ENCODE results near the gene PACS1. TPM values are rescaled to one million over a fixed set of nuclear protein-coding genes. Genes with fewer than 3 reads are reported as not detected.

The PACS1 gene
- total and polyA plus RNA-seq, 8 donors: 14.7 to 269 (median 51.0) TPM

- Histone ChIP-seq H3K27ac (peak overlapping the region in 4 of 5 donors; percentile 22 to 80 (median 57)), H3K4me1 (peaks cover 27 to 79% (median 58%) of the 10 kb centered on the region in 4 donors), H3K27me3 (no peaks in the 10 kb centered on the region), H3K36me3 (peaks cover 0 to 17% (median 9%) of the 10 kb centered on the region in 4 donors), H3K9me3 (no peaks in the 10 kb centered on the region), H3K4me3 (no peak overlapping the region)
- peak; percentile 51 to 52 for DNase-seq
- intact Hi-C loops (cut with DNase I; ENCODE audit: low total_unique reads): no loop called here
- TF ChIP-seq POLR2A (IDR thresholded peaks at IDR 0.05) (no peak), POLR2AphosphoS5 (IDR thresholded peaks at IDR 0.05) (peak in 1 of 3 donors; percentile 10)
- 54 to 58% (median 56%) methylated on average over 9 of the region's 9 CpGs for WGBS, 5 donors
Measured at GRCh38 chr11:66080055-66080817, 10.2 kb downstream of the PACS1 start.

- peaks cover 27 to 78% (median 59%) of the 10 kb centered on the region in 4 donors for H3K4me1 ChIP-seq
- H3K36me3 ChIP-seq: peaks cover 0 to 10% (median 3%) of the 10 kb centered on the region in 4 donors
- H3K27me3 ChIP-seq: no peaks in the 10 kb centered on the region
- H3K9me3 ChIP-seq: no peaks in the 10 kb centered on the region
- H3K4me3 ChIP-seq: no peak overlapping the region
- 6 to 26% (median 12%) methylated on average over 5 of the region's 5 CpGs for WGBS, 5 donors
- intact Hi-C loops (cut with DNase I; ENCODE audit: low total_unique reads): no loop called here
- TF ChIP-seq POLR2AphosphoS5 (IDR thresholded peaks at IDR 0.05) (peak in 1 of 3 donors; percentile 11), POLR2A (IDR thresholded peaks at IDR 0.05) (no peak)
- peak overlapping the region in 4 of 5 donors; percentile 13 to 80 (median 57) for H3K27ac ChIP-seq
- peak; percentile 78 to 84 for DNase-seq
Measured at GRCh38 chr11:66081505-66081904, 11.4 kb downstream of the PACS1 start.

DNA sequence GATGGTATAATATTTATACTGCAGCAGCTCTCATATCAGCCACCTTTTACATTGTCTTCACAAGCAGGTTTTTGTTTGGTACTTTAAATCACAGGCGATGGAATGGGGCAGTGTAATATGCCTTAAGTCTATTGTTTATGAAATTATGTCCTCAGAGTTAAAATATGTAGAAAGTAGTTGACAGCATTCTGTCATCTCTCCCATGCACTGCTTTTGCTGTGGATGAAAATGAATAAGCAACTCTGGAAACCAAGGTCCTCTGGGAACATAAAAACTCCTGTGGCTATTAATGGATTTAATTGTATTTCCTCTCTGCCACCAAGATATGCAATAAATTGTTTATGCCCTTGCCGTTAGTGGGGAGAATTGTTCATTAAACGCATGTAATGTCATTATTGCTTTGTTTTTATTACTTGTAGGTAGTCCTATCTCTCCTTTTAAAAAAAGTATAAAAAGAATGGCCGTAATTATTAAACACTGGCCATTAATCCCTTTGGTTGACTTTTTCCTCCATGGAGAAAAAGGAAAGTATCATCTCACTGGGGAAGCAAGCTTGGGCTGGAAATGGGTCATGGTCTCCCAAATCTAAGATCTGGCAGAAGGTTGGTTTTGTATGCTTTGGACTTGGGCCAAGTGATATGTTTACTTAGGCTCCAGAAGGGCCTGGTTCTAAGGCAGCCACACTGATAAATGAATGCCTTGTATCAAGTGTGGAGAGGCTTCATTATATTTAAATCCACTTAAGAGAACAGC is 13.1 kb downstream of the PACS1 start:
- TF ChIP-seq POLR2A (IDR thresholded peaks at IDR 0.05) (no peak), CTCF (IDR thresholded peaks at IDR 0.05) (no peak), EP300 (IDR thresholded peaks at IDR 0.05) (no peak), POLR2AphosphoS5 (IDR thresholded peaks at IDR 0.05) (no peak)
- Histone ChIP-seq H3K4me1 (peaks cover 27 to 74% (median 56%) of the 10 kb centered on the region in 4 donors), H3K9me3 (no peaks in the 10 kb centered on the region), H3K27me3 (no peaks in the 10 kb centered on the region), H3K4me3 (no peak overlapping the region), H3K27ac (peak overlapping the region in 3 of 5 donors; percentile 24 to 80 (median 34)), H3K36me3 (no peaks in the 10 kb centered on the region)
- intact Hi-C loops (cut with DNase I; ENCODE audit: low total_unique reads): no loop called here
- WGBS, 5 donors: 37 to 43% (median 43%) methylated on average over 4 of the region's 4 CpGs
- DNase-seq: peak in 1 of 2 donors; percentile 80

- intact Hi-C loops (cut with DNase I; ENCODE audit: low total_unique reads): no loop called here
- DNase-seq: no peak
- Histone ChIP-seq H3K4me3 (no peak overlapping the region), H3K36me3 (no peaks in the 10 kb centered on the region), H3K4me1 (peaks cover 27 to 69% (median 56%) of the 10 kb centered on the region in 4 donors), H3K27me3 (no peaks in the 10 kb centered on the region), H3K27ac (peak overlapping the region in 2 of 5 donors; percentile 34 to 80), H3K9me3 (no peaks in the 10 kb centered on the region)
- WGBS, 5 donors: 79 to 91% (median 83%) methylated on average over 3 of the region's 3 CpGs
- TF ChIP-seq POLR2A (IDR thresholded peaks at IDR 0.05) (no peak), EP300 (IDR thresholded peaks at IDR 0.05) (no peak), CTCF (IDR thresholded peaks at IDR 0.05) (no peak), POLR2AphosphoS5 (IDR thresholded peaks at IDR 0.05) (no peak)
Measured at GRCh38 chr11:66083767-66084166, 13.7 kb downstream of the PACS1 start.

GRCh38 chr11:66084821-66085475 is 14.9 kb downstream of the PACS1 start:
- WGBS, 5 donors: 77 to 82% (median 77%) methylated on average over 3 of the region's 3 CpGs
- Histone ChIP-seq H3K4me3 (no peak overlapping the region), H3K27me3 (no peaks in the 10 kb centered on the region), H3K36me3 (no peaks in the 10 kb centered on the region), H3K27ac (no peak overlapping the region), H3K9me3 (no peaks in the 10 kb centered on the region), H3K4me1 (peaks cover 25 to 58% (median 51%) of the 10 kb centered on the region in 4 donors)
- intact Hi-C loops (cut with DNase I; ENCODE audit: low total_unique reads): no loop called here
- no peak for DNase-seq
- TF ChIP-seq POLR2AphosphoS5 (IDR thresholded peaks at IDR 0.05) (no peak), EP300 (IDR thresholded peaks at IDR 0.05) (no peak), CTCF (IDR thresholded peaks at IDR 0.05) (no peak), POLR2A (IDR thresholded peaks at IDR 0.05) (no peak)

Measured in stomach (tissue), 9 donors.